ENCODE measurements around the gene NFIC. TPM values are rescaled to one million over a fixed set of nuclear protein-coding genes. Genes with fewer than 3 reads are reported as not detected.
A peak's percentile ranks its signal among the peaks of the same experiment; 100 is the strongest.
"Not testable (repeated sequence)": the region's sequence is repeated elsewhere in the genome, so short reads cannot be mapped to it uniquely, and the experiment has no call there.

Gene NFIC
- polyA plus RNA-seq, 3 donors from 2014 or later = 2.8 to 13.3 TPM; not detected in 1

DNA sequence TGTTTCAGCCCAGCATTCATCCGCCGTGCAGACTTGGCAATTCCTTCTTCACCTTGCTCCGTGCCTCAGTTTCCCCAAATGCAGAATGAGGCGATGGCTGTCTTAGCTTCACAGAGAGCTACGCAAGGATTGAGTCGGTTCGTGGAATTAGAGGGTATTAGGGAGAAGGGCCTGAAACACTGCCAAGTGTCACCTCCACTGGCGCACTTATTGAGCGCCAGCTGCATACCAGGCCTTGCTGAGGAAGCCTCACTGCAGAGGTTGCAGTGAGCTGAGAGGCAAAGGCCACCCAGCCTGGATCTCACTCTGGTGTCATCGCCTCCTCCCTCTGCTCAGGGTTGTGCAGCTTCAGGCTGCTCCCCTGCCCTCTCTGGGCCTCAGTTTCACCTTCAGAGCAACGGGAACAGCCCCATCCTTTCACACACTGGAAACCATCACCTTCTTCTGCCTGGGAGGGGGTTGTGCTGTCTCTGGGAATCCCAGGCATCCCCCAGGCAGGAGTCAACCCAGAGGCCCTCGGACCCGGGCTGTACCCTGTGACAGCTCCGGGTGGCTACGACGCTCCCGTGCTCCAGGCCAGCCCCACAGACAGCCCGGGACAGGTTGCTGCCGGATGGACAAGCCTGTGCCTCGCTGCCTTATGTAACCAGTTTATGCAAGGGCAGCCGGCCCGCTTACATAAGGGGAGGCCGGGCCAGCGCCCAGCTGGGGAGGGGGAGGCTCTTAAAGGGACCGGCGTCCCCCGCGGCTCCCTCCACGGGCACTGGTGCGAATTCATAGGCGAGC is 31.9 kb downstream of the NFIC start:
- Mint-ChIP-seq H3K9me3 (no peaks in the 10 kb centered on the region), H3K27ac (no peak overlapping the region), H3K4me3 (no peak overlapping the region), H3K27me3 (ENCODE audit: low read depth in 3 of 3) (peaks cover 0 to 1% (median 0%) of the 10 kb centered on the region in 3 donors), H3K36me3 (no peaks in the 10 kb centered on the region), H3K4me1 (peaks cover 0 to 8% of the 10 kb centered on the region in 2 donors)
- no peak for DNase-seq

DNA sequence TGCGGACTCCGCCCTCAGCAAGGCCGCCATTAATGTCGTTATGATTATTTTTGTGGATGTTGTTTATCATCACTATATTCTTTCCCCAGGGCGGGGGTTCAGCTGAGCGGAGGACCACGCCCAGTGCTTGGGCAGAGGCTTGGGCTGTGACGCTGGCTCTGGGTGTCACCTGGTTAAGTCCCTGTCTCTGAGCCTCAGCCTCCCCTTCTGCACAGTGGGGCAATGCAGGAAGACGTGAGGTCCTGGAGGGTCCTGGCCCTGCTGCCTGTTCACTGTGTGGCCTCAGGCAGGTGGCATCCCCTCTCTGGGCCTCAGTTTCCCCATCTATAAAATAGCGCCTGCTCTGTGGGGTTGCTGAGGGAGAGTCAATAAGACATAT is 32.5 kb downstream of the NFIC start:
- peaks cover 0 to 7% of the 10 kb centered on the region in 2 donors for H3K4me1 Mint-ChIP-seq
- H3K4me3 Mint-ChIP-seq = no peak overlapping the region
- no peak for DNase-seq
- no peaks in the 10 kb centered on the region for H3K9me3 Mint-ChIP-seq
- peaks cover 0 to 1% (median 0%) of the 10 kb centered on the region in 3 donors for H3K27me3 Mint-ChIP-seq (ENCODE audit: low read depth in 3 of 3)
- no peaks in the 10 kb centered on the region for H3K36me3 Mint-ChIP-seq
- no peak overlapping the region for H3K27ac Mint-ChIP-seq

DNA sequence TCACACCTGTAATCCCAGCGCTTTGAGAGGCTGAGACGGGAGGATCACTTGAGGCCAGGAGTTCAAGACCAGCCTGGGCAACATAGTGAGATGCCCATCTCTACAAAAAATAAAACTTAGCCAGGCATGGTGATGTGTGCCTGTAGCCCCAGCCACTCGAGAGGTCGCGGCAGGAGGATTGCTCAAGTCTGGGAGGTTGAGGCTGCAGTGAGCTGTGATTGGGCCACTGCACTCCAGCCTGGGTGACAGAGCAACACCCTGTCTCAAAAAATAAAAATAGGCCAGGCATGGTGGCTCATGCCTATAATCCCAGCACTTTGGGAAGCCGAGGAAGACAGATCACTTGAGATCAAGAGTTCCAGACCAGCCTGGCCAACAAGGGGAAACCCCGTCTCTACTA is 32.9 kb downstream of the NFIC start:
- not testable (repeated sequence) for H3K36me3 Mint-ChIP-seq; H3K4me3 Mint-ChIP-seq; H3K27me3 Mint-ChIP-seq (ENCODE audit: low read depth in 3 of 3); H3K4me1 Mint-ChIP-seq; DNase-seq; H3K9me3 Mint-ChIP-seq; H3K27ac Mint-ChIP-seq

DNA sequence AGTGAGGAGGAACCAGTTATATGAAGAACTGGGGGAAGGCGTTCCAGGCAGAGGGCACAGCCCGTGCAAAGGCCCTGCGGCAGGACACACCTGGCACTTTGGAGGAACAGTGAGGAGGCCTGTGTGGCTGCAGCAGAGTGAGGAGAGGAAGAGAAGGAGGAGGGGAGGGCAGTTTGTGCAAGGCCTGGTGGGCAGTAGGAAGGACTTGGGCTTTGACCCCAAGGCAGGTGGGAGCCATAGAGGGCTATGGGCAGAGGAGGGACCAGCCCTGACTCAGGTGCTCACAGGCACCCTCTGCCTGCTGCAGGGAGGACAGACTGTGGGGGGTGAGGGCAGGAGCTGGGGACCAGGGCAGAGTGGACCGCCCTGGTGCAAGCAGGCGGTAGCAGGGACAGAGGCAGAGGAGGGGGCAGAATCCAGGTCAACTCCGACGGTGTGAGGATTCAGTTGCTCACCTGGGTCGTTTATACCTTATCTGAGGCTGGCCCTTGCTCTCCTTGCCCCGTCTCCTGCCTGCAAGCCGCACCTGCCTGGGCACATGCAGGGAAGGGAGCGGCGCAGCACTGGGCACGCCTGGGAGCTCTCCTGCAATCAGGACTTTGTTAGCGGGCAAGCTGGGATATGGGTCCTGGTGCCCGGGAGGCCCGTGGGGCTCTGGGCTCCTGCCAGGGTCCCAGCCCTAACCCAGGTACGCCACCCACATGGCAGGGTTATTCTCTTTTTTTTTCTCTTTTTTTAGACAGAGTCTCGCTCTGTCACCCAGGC is 34.8 kb downstream of the NFIC start:
- Mint-ChIP-seq H3K36me3 (no peaks in the 10 kb centered on the region), H3K27ac (no peak overlapping the region), H3K27me3 (ENCODE audit: low read depth in 3 of 3) (peaks cover 0 to 1% (median 0%) of the 10 kb centered on the region in 3 donors), H3K9me3 (no peaks in the 10 kb centered on the region), H3K4me3 (no peak overlapping the region), H3K4me1 (peaks cover 0 to 7% of the 10 kb centered on the region in 2 donors)
- no peak for DNase-seq

DNA sequence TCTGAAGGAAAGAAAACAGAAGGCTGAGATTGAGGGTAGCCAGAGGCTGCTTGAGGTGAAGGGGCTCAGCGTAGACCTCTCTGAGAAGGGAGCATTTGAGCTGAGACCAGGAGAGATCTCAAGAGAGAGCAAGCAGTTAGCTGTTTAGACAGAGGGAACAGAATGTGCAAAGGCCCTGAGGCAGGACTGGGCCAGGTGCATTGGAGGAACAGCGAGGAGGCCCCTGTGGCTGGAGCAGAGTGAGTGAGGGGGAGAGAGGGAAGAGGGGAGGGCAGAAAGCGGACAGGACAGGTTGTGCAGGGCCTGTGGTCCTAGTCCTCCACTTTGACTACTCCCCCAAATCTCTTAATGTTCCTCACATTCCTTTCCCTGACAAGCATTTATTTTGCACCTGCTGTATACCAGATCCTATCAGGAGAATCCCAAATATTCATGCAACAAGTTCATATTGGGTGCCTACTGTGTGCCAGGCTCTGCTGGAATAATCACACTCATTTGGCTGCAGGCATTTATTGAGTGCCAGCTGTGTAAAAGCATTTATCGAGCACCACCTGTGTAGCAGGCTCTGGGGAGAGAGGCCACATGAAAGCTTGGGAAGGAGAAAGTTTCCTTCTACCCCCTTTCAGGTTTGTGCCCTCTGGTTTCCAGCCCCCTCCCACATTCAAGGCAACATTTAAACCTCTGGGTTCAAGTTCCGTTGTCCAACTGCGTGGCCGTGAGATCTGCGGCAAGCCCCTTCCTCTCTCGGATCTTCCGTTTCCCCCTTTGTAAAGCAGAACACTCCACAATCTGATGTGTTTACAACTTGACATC is 36.5 kb downstream of the NFIC start:
- DNase-seq = no peak
- Mint-ChIP-seq H3K36me3 (no peaks in the 10 kb centered on the region), H3K4me3 (no peak overlapping the region), H3K4me1 (peaks cover 0 to 6% of the 10 kb centered on the region in 2 donors), H3K27ac (no peak overlapping the region), H3K9me3 (no peaks in the 10 kb centered on the region), H3K27me3 (ENCODE audit: low read depth in 3 of 3) (peaks cover 0 to 1% (median 0%) of the 10 kb centered on the region in 3 donors)

DNA sequence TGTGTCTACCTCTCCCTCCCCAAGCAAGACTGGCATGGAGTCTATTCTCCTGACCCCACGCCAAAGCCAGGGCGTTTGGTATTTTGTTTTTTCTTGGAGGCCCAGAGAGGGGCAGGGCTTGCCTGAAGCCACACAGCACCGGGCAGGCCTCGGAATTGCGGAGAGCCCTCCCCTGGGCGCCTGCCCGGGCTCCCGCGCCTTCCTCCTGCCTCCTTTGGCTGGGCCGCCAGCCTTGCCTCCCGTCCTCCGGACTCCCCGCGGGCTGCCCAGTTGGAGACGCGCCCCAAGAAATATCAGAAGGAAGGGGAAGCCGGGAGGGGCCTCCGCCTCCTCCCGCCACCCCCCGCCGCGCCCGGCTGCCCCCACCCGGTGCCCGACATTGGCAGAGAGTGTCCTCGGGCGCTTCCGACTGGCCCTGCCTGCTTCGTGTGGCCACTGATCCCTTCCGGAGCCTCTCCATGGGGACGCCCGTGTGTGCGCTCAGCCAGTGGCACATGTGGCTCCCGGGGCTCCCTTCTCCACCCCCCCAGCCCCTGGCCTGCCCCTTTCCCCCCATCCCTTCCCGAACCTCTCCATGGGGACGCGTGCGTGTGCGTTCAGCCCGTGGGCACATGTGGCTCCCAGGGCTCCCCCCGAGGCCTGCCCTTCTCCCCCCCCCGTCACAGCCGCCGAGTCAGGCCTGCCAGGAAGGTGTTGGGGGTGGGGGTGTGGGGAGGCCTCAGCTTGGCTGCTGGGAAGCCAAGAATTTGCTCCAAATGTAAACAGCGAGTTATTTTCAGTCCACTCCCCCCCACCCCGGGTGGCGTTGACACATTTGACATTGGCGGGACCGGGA is 37.3 kb downstream of the NFIC start:
- Mint-ChIP-seq H3K36me3 (no peaks in the 10 kb centered on the region), H3K4me3 (no peak overlapping the region), H3K27ac (no peak overlapping the region), H3K4me1 (peaks cover 0 to 6% of the 10 kb centered on the region in 2 donors), H3K9me3 (no peaks in the 10 kb centered on the region), H3K27me3 (ENCODE audit: low read depth in 3 of 3) (peaks cover 0 to 1% (median 0%) of the 10 kb centered on the region in 3 donors)
- DNase-seq = no peak

DNA sequence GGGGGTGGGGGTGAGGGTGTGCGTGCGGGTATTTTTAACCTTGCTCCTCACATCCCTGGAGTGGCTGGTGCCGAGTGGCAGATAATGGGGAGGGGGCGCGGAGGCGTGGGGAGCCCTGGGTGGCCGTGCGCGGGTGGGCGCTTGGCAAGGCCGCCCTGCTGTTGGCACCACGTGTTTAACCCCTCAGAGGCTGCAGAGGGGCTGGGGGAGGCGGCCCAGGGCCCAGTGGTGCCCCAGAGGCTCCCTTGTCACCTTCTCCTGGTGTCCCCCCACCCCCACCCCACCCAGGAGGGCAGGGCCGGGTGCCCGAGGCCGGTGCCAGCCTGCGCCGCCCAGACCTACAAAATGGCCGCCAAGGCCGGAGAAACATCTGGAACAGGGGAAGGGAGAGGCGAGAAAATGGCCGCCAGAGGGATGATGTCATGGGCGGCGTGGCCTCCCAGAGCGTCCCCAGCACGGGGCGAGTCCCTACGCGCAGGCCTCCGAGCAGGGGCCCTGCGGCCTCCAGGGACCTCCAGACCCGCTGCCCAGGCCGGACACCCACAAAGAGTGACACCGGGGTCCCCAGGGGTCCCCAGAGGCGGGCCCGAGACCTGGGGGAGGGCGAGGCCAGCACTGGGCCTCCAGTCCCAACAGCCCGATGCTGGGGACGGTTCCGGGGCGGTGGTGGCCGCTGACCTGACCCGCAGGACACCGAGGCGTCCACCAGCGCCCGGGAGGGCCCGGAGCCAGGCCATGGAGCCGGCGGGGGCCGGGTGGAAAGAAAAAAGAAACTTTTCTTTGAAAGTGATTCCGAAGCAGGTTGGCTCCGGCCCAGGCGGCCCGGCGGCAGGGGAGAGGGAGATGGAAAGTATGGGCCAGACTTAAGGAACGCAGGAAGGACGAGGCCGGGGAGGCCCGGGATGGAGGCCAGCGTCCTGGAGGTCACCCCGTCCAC is 38.2 kb downstream of the NFIC start:
- Mint-ChIP-seq H3K9me3 (no peaks in the 10 kb centered on the region), H3K27me3 (ENCODE audit: low read depth in 3 of 3) (peaks cover 0 to 1% (median 1%) of the 10 kb centered on the region in 3 donors), H3K27ac (no peak overlapping the region), H3K4me3 (no peak overlapping the region), H3K36me3 (peaks cover 0 to 4% (median 0%) of the 10 kb centered on the region in 3 donors), H3K4me1 (peaks cover 0 to 6% of the 10 kb centered on the region in 2 donors)
- no peak for DNase-seq

DNA sequence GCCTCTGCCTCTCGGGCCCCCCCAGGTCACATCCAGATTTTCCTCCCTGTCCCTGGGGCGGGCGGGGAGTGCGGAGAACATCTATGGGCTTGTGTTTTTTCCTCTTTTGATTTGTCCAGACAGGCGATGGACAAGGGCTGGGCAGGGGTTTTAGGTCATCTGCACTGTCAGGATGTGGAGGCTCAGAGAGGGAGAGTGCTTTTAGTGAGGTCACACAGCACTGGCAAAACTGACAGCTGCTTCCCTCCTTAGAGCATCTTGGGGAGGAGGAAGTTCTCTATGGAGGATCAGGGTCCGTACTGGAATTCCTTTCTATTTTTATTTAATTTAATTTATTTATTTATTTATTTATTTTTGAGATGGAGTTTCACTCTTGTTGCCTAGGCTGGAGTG is 38.9 kb downstream of the NFIC start:
- no peak for DNase-seq
- H3K9me3 Mint-ChIP-seq = no peaks in the 10 kb centered on the region
- peaks cover 0 to 4% (median 0%) of the 10 kb centered on the region in 3 donors for H3K36me3 Mint-ChIP-seq
- no peak overlapping the region for H3K4me3 Mint-ChIP-seq
- H3K4me1 Mint-ChIP-seq = peaks cover 0 to 6% of the 10 kb centered on the region in 2 donors
- no peak overlapping the region for H3K27ac Mint-ChIP-seq
- peaks cover 0 to 1% (median 1%) of the 10 kb centered on the region in 3 donors for H3K27me3 Mint-ChIP-seq (ENCODE audit: low read depth in 3 of 3)

DNA sequence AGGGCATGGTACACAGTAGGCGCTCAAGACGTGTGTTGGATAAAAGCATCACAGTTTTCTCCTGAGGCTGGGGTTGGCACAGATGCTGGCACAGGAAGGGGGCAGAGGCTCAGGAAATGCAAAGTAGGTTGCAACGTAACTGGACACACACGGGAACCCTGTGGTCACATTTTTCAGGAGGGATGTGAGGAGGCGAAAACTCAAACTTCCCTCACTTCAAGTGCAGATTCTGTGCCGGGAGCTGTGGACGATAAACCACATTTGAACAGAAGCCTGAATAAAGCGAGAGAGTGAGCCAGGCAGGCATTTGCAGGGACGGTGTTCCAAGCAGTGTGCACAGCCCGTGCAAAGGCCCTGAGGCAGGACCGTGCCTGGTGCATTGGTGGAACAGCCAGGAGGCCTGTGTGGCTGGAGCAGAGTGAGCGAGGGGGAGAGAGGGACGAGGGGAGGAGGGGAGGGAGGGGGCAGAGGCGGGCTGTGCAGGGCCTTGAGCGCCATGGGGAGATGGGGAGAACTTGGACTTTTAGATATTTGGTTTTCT is 40.3 kb downstream of the NFIC start:
- Mint-ChIP-seq H3K4me3 (no peak overlapping the region), H3K27me3 (ENCODE audit: low read depth in 3 of 3) (peaks cover 0 to 1% (median 1%) of the 10 kb centered on the region in 3 donors), H3K9me3 (no peaks in the 10 kb centered on the region), H3K36me3 (peaks cover 0 to 4% (median 0%) of the 10 kb centered on the region in 3 donors), H3K4me1 (peaks cover 0 to 6% of the 10 kb centered on the region in 2 donors), H3K27ac (no peak overlapping the region)
- no peak for DNase-seq

DNA sequence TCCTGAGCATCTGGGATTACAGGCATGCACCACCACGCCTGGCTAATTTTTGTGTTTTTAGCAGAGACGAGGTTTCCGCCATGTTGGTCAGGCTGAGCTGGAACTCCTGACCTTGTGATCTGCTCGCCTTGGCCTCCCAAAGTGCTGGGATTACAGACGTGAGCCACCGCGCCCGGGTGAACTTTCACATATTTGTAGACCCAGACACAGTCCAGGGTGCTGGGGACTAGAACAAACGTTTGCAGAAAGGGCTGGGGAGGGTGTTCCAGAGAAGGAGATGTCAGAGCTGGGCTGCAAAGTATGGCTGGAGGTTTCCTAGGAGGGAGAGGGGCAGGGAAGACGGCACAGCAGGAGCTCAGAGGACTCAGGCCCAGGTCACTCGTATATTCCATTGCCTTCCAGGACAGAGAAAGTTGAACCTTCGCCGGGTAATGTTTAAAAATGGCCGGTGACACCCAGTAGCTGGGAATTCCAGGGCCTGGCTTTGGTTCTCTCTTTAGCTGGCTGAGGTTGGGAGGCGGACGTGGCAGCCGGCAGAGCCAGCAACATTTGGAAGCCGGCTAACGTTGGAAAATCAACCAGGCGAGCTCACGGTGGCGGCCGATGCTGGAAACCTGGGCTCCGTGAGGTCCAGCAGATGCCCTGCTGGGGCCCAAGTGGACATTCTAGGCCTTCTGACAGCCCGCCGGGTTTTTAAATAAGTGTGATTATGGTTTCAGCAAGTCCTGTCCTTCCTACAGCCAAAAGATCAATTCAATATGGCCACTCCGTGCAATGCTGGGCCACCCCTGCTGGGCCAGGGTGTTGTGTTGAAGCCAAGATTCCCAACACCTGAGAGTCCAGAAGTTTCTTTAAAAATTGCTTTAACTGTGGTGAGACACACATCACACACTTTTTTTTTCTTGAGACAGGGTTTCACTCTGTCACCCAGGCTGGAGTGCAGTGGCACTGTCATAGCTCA is 41.5 kb downstream of the NFIC start:
- Mint-ChIP-seq H3K4me3 (no peak overlapping the region), H3K9me3 (no peaks in the 10 kb centered on the region), H3K27me3 (ENCODE audit: low read depth in 3 of 3) (peaks cover 0 to 1% (median 0%) of the 10 kb centered on the region in 3 donors), H3K27ac (peak overlapping the region in 1 of 6 donors; percentile 17), H3K4me1 (peaks cover 0 to 4% of the 10 kb centered on the region in 2 donors), H3K36me3 (peaks cover 0 to 4% (median 0%) of the 10 kb centered on the region in 3 donors)
- no peak for DNase-seq

DNA sequence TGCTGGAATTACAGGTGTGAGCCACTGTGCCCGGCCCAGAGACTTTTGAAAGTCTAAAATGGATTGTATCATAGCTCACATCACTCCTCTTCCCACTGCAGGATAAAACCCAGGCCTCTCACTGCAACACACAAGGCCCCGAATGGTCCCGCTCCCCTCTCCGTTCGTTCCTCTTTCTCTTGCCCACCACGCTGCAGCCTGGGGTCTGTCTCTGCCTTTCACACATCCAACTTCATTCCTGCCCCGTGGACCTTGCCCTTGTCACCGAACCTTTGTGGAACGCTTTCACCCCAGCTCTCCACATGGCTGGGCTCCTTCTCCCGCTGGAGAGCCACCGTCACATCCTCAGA is 42.6 kb downstream of the NFIC start:
- Mint-ChIP-seq H3K27me3 (ENCODE audit: low read depth in 3 of 3) (peaks cover 0 to 1% (median 0%) of the 10 kb centered on the region in 3 donors), H3K4me1 (peaks cover 0 to 2% of the 10 kb centered on the region in 2 donors), H3K4me3 (no peak overlapping the region), H3K36me3 (peaks cover 0 to 4% (median 0%) of the 10 kb centered on the region in 3 donors), H3K9me3 (no peaks in the 10 kb centered on the region), H3K27ac (no peak overlapping the region)
- no peak for DNase-seq

Measured in immature natural killer cell (primary cell).